SH-SY5Y (cell line): ENCODE results near the gene BRCC3.

Experiments used
- GATA2 ChIP-seq: IDR thresholded peaks from 2 replicates; pipeline ENCODE4 v1.6.1; 2011; ENCODE audit warnings: mild to moderate bottlenecking, low read depth, low read length
- GATA3 ChIP-seq: IDR thresholded peaks from 2 replicates; pipeline ENCODE4 v1.6.1; 2011; ENCODE audit warnings: low read depth, mild to moderate bottlenecking, low read length, moderate library complexity

GRCh38 chrX:155115174-155115819 lies 44.0 kb downstream of the BRCC3 start:
- TF ChIP-seq GATA3 (no peak), GATA2 (no peak)
